Stomach (tissue), 9 donors: Measurements from ENCODE around the gene PALB2. TPM values are rescaled to one million over a fixed set of nuclear protein-coding genes. Genes with fewer than 3 reads are reported as not detected.

Experiments used
- DNase-seq, 2 donors: peaks; one replicate each; pipeline versions ENCODE4 v3.0.0 to v3.0.0-alpha.2; 2013 to 2019
- H3K27ac ChIP-seq, 5 donors: fragments of 200-600 bp in 4 of 5; sonication (generic) in 4 of 5; one replicate each; pipeline ENCODE4 v1.5.1; 2013 to 2019; ENCODE audit warnings: mild to moderate bottlenecking in 1 of 5, moderate library complexity in 1 of 5
- H3K27me3 ChIP-seq, 3 donors: fragments of 200-600 bp; sonication (generic); one replicate each; pipeline ENCODE4 v1.5.1; 2017 to 2019; ENCODE audit warnings: mixed run types in 1 of 3
- H3K36me3 ChIP-seq, 4 donors: fragments of 200-600 bp; sonication (generic); 1 replicate in 3 of 4; 2 replicates in 1 of 4; pipeline ENCODE4 v1.5.1; 2016 to 2019
- H3K4me1 ChIP-seq, 4 donors: fragments of 200-600 bp; sonication (generic); one replicate each; pipeline ENCODE4 v1.5.1; 2016 to 2019
- H3K4me3 ChIP-seq, 4 donors: fragments of 200-600 bp; sonication (generic) in 3 of 4; one replicate each; pipeline ENCODE4 v1.5.1; 2016 to 2019; ENCODE audit warnings: mild to moderate bottlenecking in 1 of 4
- H3K9me3 ChIP-seq, 4 donors: fragments of 200-600 bp; sonication (generic); one replicate each; pipeline ENCODE4 v1.5.1; 2016 to 2019
- CTCF ChIP-seq, 7 experiments: fragments of 450-650 bp in 4 of 7; fragments of 200-600 bp in 3 of 7; sonication (generic) in 3 of 7; IDR thresholded peaks; one replicate each; pipeline ENCODE4 v1.5.1; 2016 to 2019; ENCODE audit warnings: antibody characterized with exemption in 7 of 7, control low read depth in 2 of 7, mild to moderate bottlenecking in 1 of 7
- EP300 ChIP-seq: sonication (generic); formaldehyde crosslinking; IDR thresholded peaks from one replicate; pipeline ENCODE4 v1.6.1; 2017; ENCODE audit warnings: antibody characterized with exemption
- POLR2A ChIP-seq, 4 donors: fragments of 450-650 bp; IDR thresholded peaks; one replicate each; pipeline ENCODE4 v1.6.1; 2016; ENCODE audit warnings: antibody characterized with exemption in 4 of 4, control low read depth in 2 of 4, mild to moderate bottlenecking in 1 of 4, moderate library complexity in 1 of 4
- POLR2AphosphoS5 ChIP-seq, 3 donors: sonication (generic); formaldehyde crosslinking; IDR thresholded peaks; one replicate each; pipeline ENCODE4 v1.6.1; 2016; ENCODE audit warnings: antibody characterized with exemption in 3 of 3
- WGBS, 5 donors: extraction: QIAGEN DNeasy Blood & Tissue Kit in 3 of 5; methylation state at CpG; one replicate each; pipeline versions ENCODE4 v1.1.5 to v1.1.7; 2013 to 2018; 5-methylcytosine and 5-hydroxymethylcytosine counted together
- intact Hi-C: fragments of 100-400 bp; cut with DNase I; formaldehyde crosslinking; loops from one replicate; pipeline ENCODE4 v1.15.1; 2023; ENCODE audit warnings: low total_unique reads
- polyA plus RNA-seq, 3 donors: library from polyadenylated mRNA; stranded (reverse); fragments of 200-250 nt; gene quantifications; one replicate each; pipeline ENCODE4 v1.2.3, GENCODE V29; 2013
- total RNA-seq, 5 donors: library from RNA; depleted of rRNA; stranded (reverse); fragments of >200 nt; gene quantifications; one replicate each; pipeline versions ENCODE4 v1.1.0 to v1.2.3, GENCODE V29; 2014 to 2016
- donor health status: healthy with polysubstance abuse.
- donor health status: Bipolar disorder and iron deficiency.
- donor health status: healthy.

PALB2 gene
- total and polyA plus RNA-seq, 8 donors, result 2.6 to 86.6 (median 12.9) TPM

- Histone ChIP-seq H3K27ac (no peak overlapping the region), H3K36me3 (peaks cover 54 to 96% (median 89%) of the 10 kb centered on the region in 4 donors), H3K27me3 (no peaks in the 10 kb centered on the region), H3K9me3 (no peaks in the 10 kb centered on the region), H3K4me3 (no peak overlapping the region), H3K4me1 (no peaks in the 10 kb centered on the region)
- intact Hi-C loops, result no loop called here
- no peak for TF ChIP-seq CTCF (IDR thresholded peaks at IDR 0.05)
- TF ChIP-seq POLR2AphosphoS5 (IDR thresholded peaks at IDR 0.05), result no peak
- no peak for TF ChIP-seq POLR2A (IDR thresholded peaks at IDR 0.05)
- no peak for TF ChIP-seq EP300
- DNase-seq, result no peak
- WGBS, 5 donors, result 87 to 94% (median 91%) methylated on average over 4 of the region's 4 CpGs
Observed at GRCh38 chr16:23668873-23669272, 27.8 kb upstream of the PALB2 start.

- H3K36me3 ChIP-seq, result peaks cover 61 to 96% (median 93%) of the 10 kb centered on the region in 4 donors
- WGBS, 5 donors, result 75 to 81% (median 77%) methylated on average over 1 of the region's 1 CpG
- H3K27ac ChIP-seq, result no peak overlapping the region
- H3K4me1 ChIP-seq, result no peaks in the 10 kb centered on the region
- TF ChIP-seq POLR2AphosphoS5 (IDR thresholded peaks at IDR 0.05), result no peak
- no peak for TF ChIP-seq POLR2A (IDR thresholded peaks at IDR 0.05)
- no peak for TF ChIP-seq EP300
- TF ChIP-seq CTCF (IDR thresholded peaks at IDR 0.05), result no peak
- no peak for DNase-seq
- no peaks in the 10 kb centered on the region for H3K27me3 ChIP-seq
- intact Hi-C loops, result no loop called here
- no peaks in the 10 kb centered on the region for H3K9me3 ChIP-seq
- H3K4me3 ChIP-seq, result no peak overlapping the region
Observed at GRCh38 chr16:23668225-23668624, 27.1 kb upstream of the PALB2 start.

- H3K4me3 ChIP-seq, result no peak overlapping the region
- H3K4me1 ChIP-seq, result no peaks in the 10 kb centered on the region
- no peaks in the 10 kb centered on the region for H3K27me3 ChIP-seq
- no peak for DNase-seq
- no peak overlapping the region for H3K27ac ChIP-seq
- 95 to 98% (median 98%) methylated on average over 6 of the region's 6 CpGs for WGBS, 5 donors
- H3K36me3 ChIP-seq, result peaks cover 65 to 98% (median 96%) of the 10 kb centered on the region in 4 donors
- TF ChIP-seq POLR2AphosphoS5 (IDR thresholded peaks at IDR 0.05) (no peak), POLR2A (IDR thresholded peaks at IDR 0.05) (no peak), EP300 (no peak), CTCF (IDR thresholded peaks at IDR 0.05) (no peak)
- no peaks in the 10 kb centered on the region for H3K9me3 ChIP-seq
- intact Hi-C loops, result no loop called here
Observed at GRCh38 chr16:23667355-23667659, 26.2 kb upstream of the PALB2 start.

GRCh38 chr16:23666571-23667354 is 25.7 kb upstream of the PALB2 start:
- peaks cover 70 to 98% (median 98%) of the 10 kb centered on the region in 4 donors for H3K36me3 ChIP-seq
- H3K4me3 ChIP-seq, result no peak overlapping the region
- intact Hi-C loops, result no loop called here
- H3K9me3 ChIP-seq, result no peaks in the 10 kb centered on the region
- H3K4me1 ChIP-seq, result no peaks in the 10 kb centered on the region
- no peaks in the 10 kb centered on the region for H3K27me3 ChIP-seq
- no peak for TF ChIP-seq EP300
- TF ChIP-seq POLR2A (IDR thresholded peaks at IDR 0.05), result no peak
- no peak for TF ChIP-seq POLR2AphosphoS5 (IDR thresholded peaks at IDR 0.05)
- no peak for TF ChIP-seq CTCF (IDR thresholded peaks at IDR 0.05)
- DNase-seq, result no peak
- H3K27ac ChIP-seq, result no peak overlapping the region
- 91 to 97% (median 95%) methylated on average over 7 of the region's 7 CpGs for WGBS, 5 donors
